Measurements from ENCODE around the gene MAP3K7.

MAP3K7 gene

GRCh38 chr6:90485635-90486277 lies 101.1 kb downstream of the MAP3K7 start:
- peaks cover 31% of the 10 kb centered on the region for H3K4me1 Mint-ChIP-seq

DNA sequence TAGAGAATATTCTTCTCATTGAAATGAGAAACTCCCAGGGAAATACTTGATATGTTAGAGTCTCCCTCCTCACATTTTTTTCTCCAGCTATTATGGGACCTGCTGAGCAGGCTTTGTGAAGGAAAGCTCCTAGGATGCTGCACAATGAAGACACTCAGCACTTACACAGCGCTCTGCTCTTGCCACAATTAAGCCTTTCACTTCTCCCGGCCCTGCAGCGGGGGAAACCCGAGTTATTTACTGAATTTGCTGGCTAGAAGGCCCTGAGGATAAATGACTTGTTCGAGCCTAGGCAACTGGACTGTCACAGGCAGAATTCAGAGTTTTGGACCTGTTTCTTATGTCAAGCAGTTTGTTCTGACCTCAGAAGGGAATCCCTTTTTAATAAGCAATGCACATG lies 102.0 kb downstream of the MAP3K7 start:
- Mint-ChIP-seq H3K36me3 (ENCODE audit: low read depth) (peaks cover 31% of the 10 kb centered on the region), H3K9me3 (peaks cover 47% of the 10 kb centered on the region), H3K4me3 (no peak overlapping the region), H3K27me3 (ENCODE audit: low read depth, poor library complexity) (peaks cover 16% of the 10 kb centered on the region), H3K4me1 (peaks cover 24% of the 10 kb centered on the region), H3K27ac (no peak overlapping the region)
- DNase-seq: no peak
- TF ChIP-seq, protein P1, sequence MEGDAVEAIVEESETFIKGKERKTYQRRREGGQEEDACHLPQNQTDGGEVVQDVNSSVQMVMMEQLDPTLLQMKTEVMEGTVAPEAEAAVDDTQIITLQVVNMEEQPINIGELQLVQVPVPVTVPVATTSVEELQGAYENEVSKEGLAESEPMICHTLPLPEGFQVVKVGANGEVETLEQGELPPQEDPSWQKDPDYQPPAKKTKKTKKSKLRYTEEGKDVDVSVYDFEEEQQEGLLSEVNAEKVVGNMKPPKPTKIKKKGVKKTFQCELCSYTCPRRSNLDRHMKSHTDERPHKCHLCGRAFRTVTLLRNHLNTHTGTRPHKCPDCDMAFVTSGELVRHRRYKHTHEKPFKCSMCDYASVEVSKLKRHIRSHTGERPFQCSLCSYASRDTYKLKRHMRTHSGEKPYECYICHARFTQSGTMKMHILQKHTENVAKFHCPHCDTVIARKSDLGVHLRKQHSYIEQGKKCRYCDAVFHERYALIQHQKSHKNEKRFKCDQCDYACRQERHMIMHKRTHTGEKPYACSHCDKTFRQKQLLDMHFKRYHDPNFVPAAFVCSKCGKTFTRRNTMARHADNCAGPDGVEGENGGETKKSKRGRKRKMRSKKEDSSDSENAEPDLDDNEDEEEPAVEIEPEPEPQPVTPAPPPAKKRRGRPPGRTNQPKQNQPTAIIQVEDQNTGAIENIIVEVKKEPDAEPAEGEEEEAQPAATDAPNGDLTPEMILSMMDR (IDR thresholded peaks at IDR 0.05): no peak

More at GRCh38 chr6:90485635-90486277, 101.1 kb downstream of the MAP3K7 start:
- Mint-ChIP-seq H3K36me3 (ENCODE audit: low read depth) (peaks cover 31% of the 10 kb centered on the region), H3K27me3 (ENCODE audit: low read depth, poor library complexity) (peaks cover 9% of the 10 kb centered on the region), H3K9me3 (peaks cover 47% of the 10 kb centered on the region), H3K4me3 (no peak overlapping the region), H3K27ac (no peak overlapping the region)
- DNase-seq: no peak
- TF ChIP-seq, protein P1 (IDR thresholded peaks at IDR 0.05): no peak

GRCh38 chr6:90484385-90484784 lies 102.5 kb downstream of the MAP3K7 start:
- H3K27ac Mint-ChIP-seq: no peak overlapping the region
- peaks cover 47% of the 10 kb centered on the region for H3K9me3 Mint-ChIP-seq
- no peak overlapping the region for H3K4me3 Mint-ChIP-seq
- peaks cover 31% of the 10 kb centered on the region for H3K36me3 Mint-ChIP-seq (ENCODE audit: low read depth)
- H3K27me3 Mint-ChIP-seq (ENCODE audit: low read depth, poor library complexity): peaks cover 16% of the 10 kb centered on the region
- TF ChIP-seq, protein P1 (IDR thresholded peaks at IDR 0.05): no peak
- H3K4me1 Mint-ChIP-seq: peaks cover 19% of the 10 kb centered on the region
- DNase-seq: no peak

GRCh38 chr6:90483956-90484355 lies 102.9 kb downstream of the MAP3K7 start:
- Mint-ChIP-seq H3K9me3 (peaks cover 47% of the 10 kb centered on the region), H3K36me3 (ENCODE audit: low read depth) (peaks cover 31% of the 10 kb centered on the region), H3K27ac (peak overlapping the region; percentile 80), H3K27me3 (ENCODE audit: low read depth, poor library complexity) (peaks cover 16% of the 10 kb centered on the region), H3K4me1 (peaks cover 19% of the 10 kb centered on the region), H3K4me3 (no peak overlapping the region)
- no peak for DNase-seq
- TF ChIP-seq, protein P1 (IDR thresholded peaks at IDR 0.05): no peak

DNA sequence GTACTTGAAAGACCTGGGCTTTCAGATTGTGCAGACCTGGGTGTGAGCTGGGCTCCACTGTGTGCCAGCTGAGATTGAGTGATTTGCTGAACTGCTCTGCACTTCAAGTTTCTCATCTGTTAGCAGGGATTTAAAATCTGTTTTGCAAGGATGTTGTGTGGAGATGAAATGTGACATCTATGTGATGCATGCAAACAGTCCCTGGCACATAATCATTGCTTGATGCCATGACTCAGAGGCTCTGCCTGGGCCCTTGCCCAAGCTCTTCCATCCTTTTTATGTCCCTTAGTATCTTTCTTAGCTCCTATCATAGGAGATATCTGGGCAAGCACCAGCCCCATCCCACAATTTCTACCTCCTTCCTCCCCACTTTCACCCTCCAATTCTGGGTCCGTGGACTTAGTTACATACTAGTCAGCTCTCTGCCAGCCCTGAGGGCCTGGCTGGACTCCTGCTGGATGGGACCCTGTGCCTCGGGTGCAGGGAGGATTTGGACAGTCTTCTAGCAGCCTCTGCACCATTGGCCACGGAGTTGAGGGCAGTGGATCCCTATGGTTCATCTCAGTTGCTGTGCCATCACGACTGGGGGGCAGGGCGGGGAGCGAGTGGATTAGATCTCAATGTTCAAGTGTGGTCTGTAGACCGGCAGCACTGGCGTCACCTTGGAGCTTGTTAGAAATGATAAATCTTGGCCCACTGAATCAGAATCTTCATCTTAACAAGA lies 103.6 kb downstream of the MAP3K7 start:
- H3K36me3 Mint-ChIP-seq (ENCODE audit: low read depth): peaks cover 31% of the 10 kb centered on the region
- H3K27me3 Mint-ChIP-seq (ENCODE audit: low read depth, poor library complexity): peaks cover 16% of the 10 kb centered on the region

More for the DNA sequence above, 103.6 kb downstream of the MAP3K7 start:
- TF ChIP-seq, protein P1 (IDR thresholded peaks at IDR 0.05): no peak
- DNase-seq: no peak
- Mint-ChIP-seq H3K4me1 (peaks cover 24% of the 10 kb centered on the region), H3K27ac (no peak overlapping the region), H3K9me3 (peaks cover 47% of the 10 kb centered on the region), H3K4me3 (no peak overlapping the region)

Measured in nephron progenitor cell (in vitro differentiated cells).